Fibroblast of lung (primary cell): ENCODE data around the gene WWOX. TPM values are rescaled to one million over a fixed set of nuclear protein-coding genes. Genes with fewer than 3 reads are reported as not detected.

ENCODE experiments used
- DNase-seq, 2 donors: peaks; one replicate each; pipeline versions ENCODE4 v3.0.0 to v3.0.0-alpha.2; 2010; ENCODE audit warnings: low read depth in 2 of 2
- H2AFZ ChIP-seq: 2 replicates; pipeline ENCODE4 v1.5.1; 2012; ENCODE audit warnings: low read length, control low read depth, inconsistent platforms
- H3K27ac ChIP-seq: 2 replicates; pipeline ENCODE4 v1.5.1; 2011; ENCODE audit warnings: low read length, control low read depth; ENCODE audit not compliant: insufficient read depth
- H3K27me3 ChIP-seq: 2 replicates; pipeline ENCODE4 v1.5.1; 2011; ENCODE audit warnings: mild to moderate bottlenecking, low read length; ENCODE audit not compliant: control insufficient read depth, insufficient read depth
- H3K36me3 ChIP-seq: 2 replicates; pipeline ENCODE4 v1.5.1; 2011; ENCODE audit warnings: low read length; ENCODE audit not compliant: control insufficient read depth, insufficient read depth
- H3K4me1 ChIP-seq: 2 replicates; pipeline ENCODE4 v1.5.1; 2011; ENCODE audit warnings: low read length; ENCODE audit not compliant: control insufficient read depth, insufficient read depth; ENCODE audit errors: extremely low read depth
- H3K4me2 ChIP-seq: 2 replicates; pipeline ENCODE4 v1.5.1; 2011; ENCODE audit warnings: low read length, control low read depth; ENCODE audit not compliant: insufficient read depth; ENCODE audit errors: extremely low read depth
- H3K4me3 ChIP-seq, 4 experiments: fragments of 200-600 bp in 1 of 4; sonication (generic) in 1 of 4; replicated peaks in 1 of 4; 2 replicates each; pipeline ENCODE4 v1.5.1; 2011 to 2016; ENCODE audit warnings: low read length in 4 of 4, low read depth in 3 of 4, mild to moderate bottlenecking in 3 of 4, control low read depth in 2 of 4, inconsistent platforms in 1 of 4, mixed read lengths in 1 of 4; ENCODE audit not compliant: insufficient read depth in 1 of 4; ENCODE audit errors: control extremely low read depth in 1 of 4
- H3K79me2 ChIP-seq: 2 replicates; pipeline ENCODE4 v1.5.1; 2012; ENCODE audit warnings: mild to moderate bottlenecking, low read length, inconsistent platforms; ENCODE audit not compliant: control insufficient read depth, insufficient read depth
- H3K9ac ChIP-seq: 2 replicates; pipeline ENCODE4 v1.5.1; 2011; ENCODE audit warnings: mild to moderate bottlenecking, low read length, control low read depth; ENCODE audit not compliant: insufficient read depth
- H3K9me3 ChIP-seq: 2 replicates; pipeline ENCODE4 v1.5.1; 2012; ENCODE audit warnings: low read depth, low read length; ENCODE audit not compliant: control insufficient read depth, insufficient read depth
- H4K20me1 ChIP-seq: 2 replicates; pipeline ENCODE4 v1.5.1; 2011; ENCODE audit warnings: low read length; ENCODE audit not compliant: control insufficient read depth, insufficient read depth; ENCODE audit errors: extremely low read depth
- CTCF ChIP-seq, 2 donors: IDR thresholded peaks in 1 of 2; conservative IDR thresholded peaks in 1 of 2; 1 replicate in 1 of 2; 2 replicates in 1 of 2; pipeline ENCODE4 v1.5.1; 2011 to 2012; ENCODE audit warnings: low read length in 2 of 2, control low read depth in 1 of 2, inconsistent platforms in 1 of 2, low read depth in 1 of 2, mild to moderate bottlenecking in 1 of 2
- EZH2 ChIP-seq: IDR thresholded peaks from 2 replicates; pipeline ENCODE4 v1.5.1; 2012; ENCODE audit warnings: low read length, control low read depth, mild to moderate bottlenecking; ENCODE audit errors: missing control alignments
- polyA plus RNA-seq, 2 donors: library from polyadenylated mRNA; depleted of rRNA in 1 of 2; stranded (reverse) in 1 of 2; unstranded in 1 of 2; fragments of >200 nt; gene quantifications; 2 replicates each; pipeline ENCODE4 v1.2.1, GENCODE V29; 2011 to 2012; ENCODE audit warnings: missing spikeins in 1 of 2
- total RNA-seq: library from RNA; depleted of rRNA; stranded (reverse); fragments of >200 nt; gene quantifications from 2 replicates; pipeline ENCODE4 v1.2.1, GENCODE V29; 2014

The WWOX gene
- total and polyA plus RNA-seq, 2 donors (not counting 1 experiment from before 2014, with no cell fraction given): 5.6 to 16.3 TPM

GRCh38 chr16:78425281-78425680 is 325.8 kb downstream of the WWOX start:
- Histone ChIP-seq H3K4me3 (no peak overlapping the region), H4K20me1 (no peaks in the 10 kb centered on the region), H2AFZ (no peak overlapping the region), H3K9ac (no peak overlapping the region), H3K9me3 (no peaks in the 10 kb centered on the region), H3K27me3 (no peaks in the 10 kb centered on the region), H3K27ac (no peak overlapping the region), H3K79me2 (no peaks in the 10 kb centered on the region), H3K4me2 (no peak overlapping the region), H3K4me1 (no peaks in the 10 kb centered on the region), H3K36me3 (no peaks in the 10 kb centered on the region)
- TF ChIP-seq EZH2: no peak
- TF ChIP-seq CTCF (conservative IDR thresholded peaks at IDR 0.05 in 1 of 2, IDR thresholded peaks at IDR 0.05 in 1 of 2; ENCODE audit: low read depth in 1 of 2, low read length in 2 of 2): no peak
- DNase-seq: no peak

- H3K9me3 ChIP-seq: no peaks in the 10 kb centered on the region
- no peak overlapping the region for H3K9ac ChIP-seq
- H3K36me3 ChIP-seq: no peaks in the 10 kb centered on the region
- H3K27me3 ChIP-seq: no peaks in the 10 kb centered on the region
- no peaks in the 10 kb centered on the region for H4K20me1 ChIP-seq
- H3K4me1 ChIP-seq: no peaks in the 10 kb centered on the region
- TF ChIP-seq CTCF (conservative IDR thresholded peaks at IDR 0.05 in 1 of 2, IDR thresholded peaks at IDR 0.05 in 1 of 2; ENCODE audit: low read depth in 1 of 2, low read length in 2 of 2): no peak
- TF ChIP-seq EZH2: no peak
- no peak overlapping the region for H3K4me2 ChIP-seq
- H3K27ac ChIP-seq: no peak overlapping the region
- no peak overlapping the region for H2AFZ ChIP-seq
- no peak for DNase-seq
- H3K4me3 ChIP-seq: no peak overlapping the region
- no peaks in the 10 kb centered on the region for H3K79me2 ChIP-seq
Measured at GRCh38 chr16:78425891-78426510, 326.5 kb downstream of the WWOX start.

GRCh38 chr16:78428193-78428592 is 328.7 kb downstream of the WWOX start:
- H3K4me1 ChIP-seq: no peaks in the 10 kb centered on the region
- H3K36me3 ChIP-seq: no peaks in the 10 kb centered on the region
- H3K27me3 ChIP-seq: no peaks in the 10 kb centered on the region
- H3K27ac ChIP-seq: no peak overlapping the region
- TF ChIP-seq CTCF (conservative IDR thresholded peaks at IDR 0.05 in 1 of 2, IDR thresholded peaks at IDR 0.05 in 1 of 2; ENCODE audit: low read depth in 1 of 2, low read length in 2 of 2) (no peak), EZH2 (no peak)
- H3K79me2 ChIP-seq: no peaks in the 10 kb centered on the region
- H3K4me2 ChIP-seq: no peak overlapping the region
- H4K20me1 ChIP-seq: no peaks in the 10 kb centered on the region
- no peaks in the 10 kb centered on the region for H3K9me3 ChIP-seq
- no peak for DNase-seq
- H3K9ac ChIP-seq: no peak overlapping the region
- H3K4me3 ChIP-seq: no peak overlapping the region
- no peak overlapping the region for H2AFZ ChIP-seq
